ENCODE data around the gene NLGN3.

The NLGN3 gene

DNA sequence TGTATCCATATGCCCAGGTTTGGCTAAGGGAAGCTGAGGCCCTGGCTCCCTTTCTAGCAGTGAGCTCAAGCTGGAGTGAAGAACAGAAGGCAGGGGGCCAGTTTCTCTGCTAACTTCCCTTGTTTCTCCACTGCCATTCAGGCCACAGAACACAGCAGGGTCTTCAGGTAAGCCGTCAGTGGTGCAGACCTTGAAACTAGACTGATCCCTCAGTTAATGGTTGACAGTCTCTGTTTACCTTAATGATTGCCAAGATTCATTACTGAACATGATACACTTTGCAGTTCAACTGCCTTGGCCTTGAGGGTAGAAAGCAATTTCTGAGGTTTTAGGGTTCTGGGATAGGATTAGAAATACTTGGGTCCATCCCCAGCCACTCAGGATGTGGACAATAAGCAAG is 69.5 kb downstream of the NLGN3 start:
- no peak for DNase-seq (ENCODE audit: low read depth in 2 of 2)

DNA sequence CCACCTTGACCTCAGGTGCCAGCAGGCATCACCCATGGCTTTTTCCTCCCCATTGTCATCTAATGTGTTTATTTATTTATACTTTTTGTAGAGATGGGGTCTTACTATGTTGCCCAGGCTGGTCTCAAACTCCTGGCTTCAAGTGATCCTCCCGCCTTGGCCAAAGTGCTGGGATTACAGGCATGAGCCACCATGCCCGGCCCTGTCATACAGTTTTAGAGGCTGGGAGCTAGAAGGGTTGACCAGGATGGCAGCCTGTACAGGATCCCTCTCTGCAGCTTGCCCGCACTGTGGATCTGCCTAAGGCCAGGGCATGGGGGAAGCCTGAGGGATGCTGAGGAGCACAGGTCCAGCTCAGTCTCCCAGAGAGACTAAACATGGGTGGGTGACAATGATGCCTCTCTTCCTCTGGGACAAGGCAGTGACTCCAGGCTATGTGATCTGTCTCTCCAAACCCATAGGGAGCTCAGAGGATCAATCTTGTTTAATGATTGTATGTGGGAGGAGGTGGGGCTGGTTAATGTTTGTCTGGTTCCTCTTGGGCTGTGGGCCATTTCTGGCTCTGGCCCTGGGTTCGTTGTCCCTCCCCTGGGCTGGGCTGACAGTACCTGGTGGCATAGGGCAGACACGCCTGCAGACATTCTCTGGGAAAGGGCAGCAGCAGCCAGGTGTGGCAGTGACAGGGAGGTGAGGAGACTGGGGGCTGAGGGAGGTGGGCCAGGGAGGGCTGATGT is 70.1 kb downstream of the NLGN3 start:
- no peak for DNase-seq (ENCODE audit: low read depth in 2 of 2)

DNA sequence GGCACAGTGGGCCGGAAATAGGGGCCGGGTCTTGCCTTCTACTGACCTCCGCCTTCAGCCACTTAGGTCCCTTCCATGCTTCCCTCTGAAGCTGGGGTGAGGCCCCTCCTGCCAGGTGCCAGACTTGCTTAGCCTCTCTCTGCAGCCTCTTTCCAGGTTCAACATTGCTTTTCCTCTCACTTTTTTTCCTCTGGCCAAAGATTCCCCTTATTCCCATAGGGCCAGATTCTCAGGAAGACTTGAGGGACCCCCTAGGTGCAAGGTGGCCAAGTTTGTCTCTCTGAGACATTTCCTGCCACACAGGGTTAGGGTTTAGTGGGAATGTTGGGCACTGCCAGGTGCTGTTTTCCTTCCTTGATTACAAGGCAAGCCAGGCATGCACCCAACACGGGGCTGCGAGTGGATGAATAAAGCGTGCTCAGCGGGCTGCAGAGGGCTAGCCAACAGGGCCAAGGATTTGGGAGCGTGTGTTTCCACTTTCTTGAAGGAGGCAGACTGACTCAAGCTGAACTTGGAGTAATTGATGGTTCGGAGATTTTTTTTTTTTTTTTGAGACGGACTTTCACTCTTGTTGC is 70.8 kb downstream of the NLGN3 start:
- DNase-seq (ENCODE audit: low read depth in 2 of 2) = no peak

DNA sequence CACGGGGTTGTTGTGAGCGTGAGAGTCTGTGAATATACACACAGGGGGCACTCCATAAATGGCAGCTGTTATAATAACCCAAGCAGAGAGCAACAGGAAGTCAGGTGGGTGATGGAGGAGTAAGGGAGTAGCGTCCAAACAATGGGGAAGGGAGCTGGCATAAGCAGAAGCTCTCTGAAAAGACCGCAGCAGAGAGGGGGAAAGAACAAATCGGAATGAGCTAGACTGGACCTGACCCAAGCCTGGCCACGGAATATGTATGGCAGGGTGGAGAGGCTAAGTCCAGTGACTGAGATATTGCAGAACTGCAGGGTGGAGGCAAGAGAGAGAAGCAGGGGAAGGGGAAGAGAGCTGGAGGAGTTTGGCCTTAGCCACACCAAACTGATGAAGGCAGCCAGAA is 71.8 kb downstream of the NLGN3 start:
- DNase-seq (ENCODE audit: low read depth in 2 of 2) = no peak

DNA sequence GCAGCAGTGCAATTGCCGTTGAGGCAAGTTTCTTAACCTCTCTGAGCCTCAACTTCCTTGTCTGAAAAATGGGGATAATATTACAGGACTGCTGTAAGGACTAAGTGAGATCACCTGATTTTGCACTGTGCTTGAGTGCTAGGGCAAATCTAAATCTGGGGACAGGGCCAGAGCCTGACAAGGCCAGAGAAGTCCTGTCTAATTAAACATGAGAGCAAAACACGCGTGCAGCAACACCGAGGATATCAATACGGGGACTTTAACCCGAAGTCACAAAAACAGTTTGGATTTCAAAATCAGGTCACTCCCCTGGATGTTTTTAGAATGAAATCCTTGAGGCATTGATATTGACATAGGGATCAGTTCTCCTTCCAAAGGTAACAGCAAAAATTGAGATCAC is 72.7 kb downstream of the NLGN3 start:
- DNase-seq (ENCODE audit: low read depth in 2 of 2) = no peak

Measured in stimulated activated CD8-positive, alpha-beta memory T cell treated with anti-CD3 and anti-CD28 coated beads, Interleukin-15, amount 100 ng/mL, for 4 hours (primary cell).